Spleen (tissue), 11 donors: ENCODE measurements around the gene PGLYRP3. TPM values are rescaled to one million over a fixed set of nuclear protein-coding genes. Genes with fewer than 3 reads are reported as not detected.

Source experiments
- DNase-seq: peaks from one replicate; pipeline ENCODE4 v3.0.0-alpha.2; 2020
- H3K27ac ChIP-seq, 8 donors: fragments of 200-600 bp; sonication (generic) in 7 of 8; 1 replicate in 4 of 8; 2 replicates in 4 of 8; pipeline versions ENCODE4 v1.5.0 to v1.8.0; 2016 to 2021; ENCODE audit warnings: inconsistent platforms in 4 of 8, mild to moderate bottlenecking in 4 of 8, moderate library complexity in 1 of 8
- H3K27me3 ChIP-seq, 7 donors: fragments of 200-600 bp; sonication (generic) in 6 of 7; replicated peaks in 1 of 7; 1 replicate in 4 of 7; 2 replicates in 3 of 7; pipeline versions ENCODE4 v1.5.0 to v1.8.0; 2016 to 2021; ENCODE audit warnings: inconsistent platforms in 3 of 7, mild to moderate bottlenecking in 1 of 7
- H3K36me3 ChIP-seq, 6 donors: fragments of 200-600 bp; sonication (generic) in 5 of 6; 1 replicate in 4 of 6; 2 replicates in 2 of 6; pipeline versions ENCODE4 v1.5.0 to v1.8.0; 2016 to 2021; ENCODE audit warnings: inconsistent platforms in 2 of 6
- H3K4me1 ChIP-seq, 6 donors: fragments of 200-600 bp; sonication (generic) in 5 of 6; 1 replicate in 3 of 6; 2 replicates in 3 of 6; pipeline versions ENCODE4 v1.5.0 to v1.8.0; 2016 to 2021; ENCODE audit warnings: inconsistent platforms in 3 of 6
- H3K4me3 ChIP-seq, 8 donors: fragments of 200-600 bp; sonication (generic) in 7 of 8; 1 replicate in 4 of 8; 2 replicates in 4 of 8; pipeline versions ENCODE4 v1.5.0 to v1.8.0; 2016 to 2021; ENCODE audit warnings: inconsistent platforms in 4 of 8, mild to moderate bottlenecking in 4 of 8, moderate library complexity in 2 of 8
- H3K9me3 ChIP-seq, 8 donors: fragments of 200-600 bp; sonication (generic) in 7 of 8; 1 replicate in 4 of 8; 2 replicates in 4 of 8; pipeline versions ENCODE4 v1.5.0 to v1.8.0; 2016 to 2021; ENCODE audit warnings: inconsistent platforms in 4 of 8
- CTCF ChIP-seq, 11 experiments: fragments of 200-600 bp in 7 of 11; fragments of 450-650 bp in 4 of 11; sonication (generic) in 4 of 11; IDR thresholded peaks in 8 of 11; conservative IDR thresholded peaks in 3 of 11; 1 replicate in 7 of 11; 2 replicates in 4 of 11; pipeline versions ENCODE4 v1.4.0 to v1.8.0; 2016 to 2021; ENCODE audit warnings: antibody characterized with exemption in 11 of 11, inconsistent platforms in 4 of 11, mild to moderate bottlenecking in 1 of 11
- POLR2A ChIP-seq, 3 donors: fragments of 450-650 bp; IDR thresholded peaks; one replicate each; pipeline ENCODE4 v1.5.1; 2017; ENCODE audit warnings: antibody characterized with exemption in 3 of 3, mild to moderate bottlenecking in 1 of 3
- POLR2AphosphoS5 ChIP-seq, 3 donors: sonication (generic); formaldehyde crosslinking; IDR thresholded peaks; one replicate each; pipeline ENCODE4 v1.5.1; 2017; ENCODE audit warnings: antibody characterized with exemption in 3 of 3
- WGBS, 5 donors: extraction: QIAGEN DNeasy Blood & Tissue Kit in 3 of 5; methylation state at CpG; one replicate each; pipeline versions ENCODE4 v1.1.5 to v1.1.7; 2013 to 2018; 5-methylcytosine and 5-hydroxymethylcytosine counted together
- intact Hi-C: fragments of 100-400 bp; cut with DNase I; formaldehyde crosslinking; loops from one replicate; pipeline ENCODE4 v1.15.0; 2023; ENCODE audit warnings: low total_unique reads
- polyA plus RNA-seq, 3 donors: library from polyadenylated mRNA; stranded (reverse); fragments of 200-250 nt; gene quantifications; one replicate each; pipeline ENCODE4 v1.2.1, GENCODE V29; 2013
- total RNA-seq, 7 donors: library from RNA; depleted of rRNA in 3 of 7; stranded (reverse); fragments of >200 nt in 3 of 7; fragmentation: NEBNext Ultra II Directional in 4 of 7; extraction: Animal tissue kit (Norgen Biotek cat#: 25700) in 4 of 7; gene quantifications; one replicate each; pipeline versions ENCODE4 v1.1.0 to v1.2.1, GENCODE V29; 2016 to 2021
- donor health status: healthy with polysubstance abuse.
- donor health status: DM: no; HTN: no; CAD: no; lungs with moderate emphysema.
- donor health status: DM: no; HTN: no; CAD: no.
- donor health status: Bipolar disorder and iron deficiency.
- donor health status: healthy.
- donor health status: DM: no; HTN: no; CAD: no.
- donor health status: DM: yes; HTN: yes; CAD: no.

PGLYRP3 gene
- total and polyA plus RNA-seq, 10 donors, result not detected

GRCh38 chr1:153288634-153289275, 24.0 kb downstream of the PGLYRP3 start:
- no peak overlapping the region for H3K27ac ChIP-seq
- H3K4me3 ChIP-seq, result no peak overlapping the region
- 74 to 80% (median 78%) methylated on average over 10 to 11 of the region's 11 CpGs for WGBS, 5 donors
- intact Hi-C loops, result no loop called here
- no peak for DNase-seq
- H3K27me3 ChIP-seq, result peaks cover 0 to 60% (median 0%) of the 10 kb centered on the region in 7 donors
- TF ChIP-seq CTCF (IDR thresholded peaks at IDR 0.05 in 8 of 11, conservative IDR thresholded peaks at IDR 0.05 in 3 of 11), result peak in 6 of 11 experiments; percentile 27 to 53 (median 47)
- TF ChIP-seq POLR2AphosphoS5 (IDR thresholded peaks at IDR 0.05), result no peak
- TF ChIP-seq POLR2A (IDR thresholded peaks at IDR 0.05), result no peak
- no peaks in the 10 kb centered on the region for H3K9me3 ChIP-seq
- peaks cover 0 to 18% (median 1%) of the 10 kb centered on the region in 6 donors for H3K4me1 ChIP-seq
- no peaks in the 10 kb centered on the region for H3K36me3 ChIP-seq

- intact Hi-C loops, result no loop called here
- WGBS, 5 donors, result 11 to 37% (median 15%) methylated on average over 2 of the region's 2 CpGs
- Histone ChIP-seq H3K27me3 (peaks cover 0 to 21% (median 0%) of the 10 kb centered on the region in 7 donors), H3K36me3 (no peaks in the 10 kb centered on the region), H3K9me3 (no peaks in the 10 kb centered on the region), H3K4me3 (no peak overlapping the region), H3K27ac (no peak overlapping the region), H3K4me1 (no peaks in the 10 kb centered on the region)
- no peak for TF ChIP-seq POLR2A (IDR thresholded peaks at IDR 0.05)
- TF ChIP-seq POLR2AphosphoS5 (IDR thresholded peaks at IDR 0.05), result no peak
- peak in 10 of 11 experiments; percentile 21 to 71 (median 52) for TF ChIP-seq CTCF (IDR thresholded peaks at IDR 0.05 in 8 of 11, conservative IDR thresholded peaks at IDR 0.05 in 3 of 11)
- DNase-seq, result no peak
These were observed 34.9 kb downstream of the PGLYRP3 start for GRCh38 chr1:153277852-153278251.

- H3K27me3 ChIP-seq, result peaks cover 0 to 17% (median 4%) of the 10 kb centered on the region in 7 donors
- H3K36me3 ChIP-seq, result no peaks in the 10 kb centered on the region
- no peak overlapping the region for H3K4me3 ChIP-seq
- H3K4me1 ChIP-seq, result no peaks in the 10 kb centered on the region
- WGBS, 5 donors, result 50 to 100% (median 76%) methylated on average over 1 of the region's 1 CpG
- no peak overlapping the region for H3K27ac ChIP-seq
- intact Hi-C loops, result no loop called here
- H3K9me3 ChIP-seq, result no peaks in the 10 kb centered on the region
- DNase-seq, result no peak
- TF ChIP-seq POLR2A (IDR thresholded peaks at IDR 0.05), result no peak
- no peak for TF ChIP-seq POLR2AphosphoS5 (IDR thresholded peaks at IDR 0.05)
- TF ChIP-seq CTCF (IDR thresholded peaks at IDR 0.05 in 8 of 11, conservative IDR thresholded peaks at IDR 0.05 in 3 of 11), result no peak
These were observed 40.6 kb downstream of the PGLYRP3 start for GRCh38 chr1:153272186-153272585.

- Histone ChIP-seq H3K9me3 (no peaks in the 10 kb centered on the region), H3K4me3 (no peak overlapping the region), H3K27me3 (peaks cover 0 to 17% (median 4%) of the 10 kb centered on the region in 7 donors), H3K27ac (no peak overlapping the region), H3K4me1 (no peaks in the 10 kb centered on the region), H3K36me3 (no peaks in the 10 kb centered on the region)
- WGBS, 5 donors, result 68 to 97% (median 83%) methylated on average over 1 of the region's 1 CpG
- no peak for TF ChIP-seq POLR2AphosphoS5 (IDR thresholded peaks at IDR 0.05)
- TF ChIP-seq POLR2A (IDR thresholded peaks at IDR 0.05), result no peak
- no peak for TF ChIP-seq CTCF (IDR thresholded peaks at IDR 0.05 in 8 of 11, conservative IDR thresholded peaks at IDR 0.05 in 3 of 11)
- intact Hi-C loops, result no loop called here
- no peak for DNase-seq
These were observed 41.0 kb downstream of the PGLYRP3 start for GRCh38 chr1:153271711-153272110.
